IMR-90 (cell line): Measurements from ENCODE around the gene SLC66A3. TPM values are rescaled to one million over a fixed set of nuclear protein-coding genes. Genes with fewer than 3 reads are reported as not detected.

Experiments
- ATAC-seq: fragments of 200-7000 bp; cut with Tn5 transposase; 2 replicates; pipeline ENCODE4 v1.9.1; 2020; ENCODE audit warnings: low read depth, mild to moderate bottlenecking, moderate library complexity
- BruUV-seq: library from RNA; stranded (reverse); fragments of 400-500 nt; replicated peaks from 2 replicates; lab custom pipeline; 2021; lab: Mats Ljungman, UMichigan
- CTCF ChIA-PET: fragments of 300-600 bp; formaldehyde crosslinking; extraction: SDS; loops from one replicate; lab custom pipeline; 2021; ENCODE audit warnings: antibody characterized with exemption; lab: Yijun Ruan, JAX
- POLR2A ChIA-PET: fragments of 300-600 bp; sonication (Branson Sonifier 250); formaldehyde crosslinking; loops from one replicate; lab custom pipeline; 2022; ENCODE audit warnings: antibody characterized with exemption; ENCODE audit not compliant: unreplicated experiment; lab: Charles Lee
- DNase-seq: peaks from one replicate; pipeline ENCODE4 v3.0.0; 2013
- H2AFZ ChIP-seq: replicated peaks from 2 replicates; pipeline ENCODE3; 2013; ENCODE audit warnings: low read length, mild to moderate bottlenecking; ENCODE audit not compliant: poor library complexity
- H2AK5ac ChIP-seq: 2 replicates; pipeline ENCODE4 v1.6.1; 2013; ENCODE audit warnings: low read depth, low read length, inconsistent platforms
- H2AK9ac ChIP-seq: replicated peaks from 2 replicates; pipeline ENCODE3; 2013; ENCODE audit warnings: mild to moderate bottlenecking, low read depth, low read length, moderate library complexity; ENCODE audit not compliant: poor library complexity
- H2BK120ac ChIP-seq: 2 replicates; pipeline ENCODE4 v1.6.1; 2013; ENCODE audit warnings: low read depth, low read length, inconsistent platforms
- H2BK15ac ChIP-seq: 3 replicates; pipeline ENCODE4 v1.6.1; 2013; ENCODE audit warnings: low read depth, low read length, inconsistent platforms
- H2BK20ac ChIP-seq: 2 replicates; pipeline ENCODE4 v1.6.1; 2013; ENCODE audit warnings: low read depth, mild to moderate bottlenecking, inconsistent platforms, low read length, moderate library complexity
- H2BK5ac ChIP-seq: 2 replicates; pipeline ENCODE4 v1.6.1; 2013; ENCODE audit warnings: mild to moderate bottlenecking, low read depth, low read length, inconsistent platforms; ENCODE audit not compliant: poor library complexity, severe bottlenecking
- H3K14ac ChIP-seq: replicated peaks from 2 replicates; pipeline ENCODE4 v1.6.1; 2013; ENCODE audit warnings: low read depth, low read length, inconsistent platforms
- H3K18ac ChIP-seq: 2 replicates; pipeline ENCODE4 v1.6.1; 2013; ENCODE audit warnings: low read depth, low read length, control low read depth
- H3K23ac ChIP-seq: 2 replicates; pipeline ENCODE4 v1.6.1; 2013; ENCODE audit warnings: low read depth, low read length, inconsistent platforms
- H3K27ac ChIP-seq: 2 replicates; pipeline ENCODE4 v1.5.1; 2013; ENCODE audit warnings: mild to moderate bottlenecking, control low read depth, low read length; ENCODE audit not compliant: insufficient read depth
- H3K27me3 ChIP-seq: 2 replicates; pipeline ENCODE4 v1.6.1; 2013; ENCODE audit warnings: low read length; ENCODE audit not compliant: control insufficient read depth, insufficient read depth
- H3K36me3 ChIP-seq: 2 replicates; pipeline ENCODE4 v1.6.1; 2013; ENCODE audit warnings: low read length, mixed read lengths; ENCODE audit not compliant: control insufficient read depth, insufficient read depth
- H3K4ac ChIP-seq: 2 replicates; pipeline ENCODE4 v1.6.1; 2013; ENCODE audit warnings: low read depth, low read length, inconsistent platforms
- H3K4me1 ChIP-seq: 2 replicates; pipeline ENCODE4 v1.6.1; 2013; ENCODE audit warnings: low read length, mixed read lengths; ENCODE audit not compliant: control insufficient read depth, insufficient read depth
- H3K4me2 ChIP-seq: 2 replicates; pipeline ENCODE4 v1.6.1; 2013; ENCODE audit warnings: low read depth, mild to moderate bottlenecking, control low read depth, low read length, moderate library complexity
- H3K4me3 ChIP-seq: 2 replicates; pipeline ENCODE4 v1.5.1; 2013; ENCODE audit warnings: low read depth, mild to moderate bottlenecking, control low read depth, low read length, moderate library complexity; ENCODE audit not compliant: insufficient read depth
- H3K56ac ChIP-seq: 2 replicates; pipeline ENCODE4 v1.6.1; 2013; ENCODE audit warnings: low read length, inconsistent platforms; ENCODE audit not compliant: insufficient read depth; ENCODE audit errors: extremely low read depth
- H3K79me1 ChIP-seq, 2 experiments: 2 replicates each; pipeline ENCODE4 v1.6.1; 2013; ENCODE audit warnings: low read length in 2 of 2, inconsistent platforms in 1 of 2, low read depth in 1 of 2
- H3K9ac ChIP-seq: 2 replicates; pipeline ENCODE4 v1.6.1; 2013; ENCODE audit warnings: low read depth, low read length, control low read depth
- H3K9me1 ChIP-seq: 2 replicates; pipeline ENCODE4 v1.6.1; 2013; ENCODE audit warnings: low read length, inconsistent platforms; ENCODE audit not compliant: insufficient read depth
- H3K9me3 ChIP-seq: 2 replicates; pipeline ENCODE4 v1.6.1; 2013; ENCODE audit warnings: low read length; ENCODE audit not compliant: control insufficient read depth, insufficient read depth
- H4K20me1 ChIP-seq: 2 replicates; pipeline ENCODE4 v1.6.1; 2013; ENCODE audit warnings: low read length, inconsistent platforms; ENCODE audit not compliant: insufficient read depth
- H4K5ac ChIP-seq: 2 replicates; pipeline ENCODE4 v1.6.1; 2013; ENCODE audit warnings: mild to moderate bottlenecking, low read depth, low read length, control low read depth
- H4K8ac ChIP-seq, 2 experiments: 2 replicates each; pipeline ENCODE4 v1.6.1; 2013; ENCODE audit warnings: low read depth in 2 of 2, low read length in 2 of 2, control low read depth in 1 of 2, inconsistent platforms in 1 of 2
- H4K91ac ChIP-seq: 2 replicates; pipeline ENCODE4 v1.6.1; 2013; ENCODE audit warnings: low read depth, low read length, inconsistent platforms; ENCODE audit not compliant: insufficient read depth
- BHLHE40 ChIP-seq: fragments of 150-350 bp; IDR thresholded peaks from 2 replicates; pipeline ENCODE4 v1.6.1; 2016; ENCODE audit warnings: mild to moderate bottlenecking, low read depth, low read length
- CEBPB ChIP-seq: IDR thresholded peaks from 2 replicates; pipeline ENCODE4 v1.6.1; 2012; ENCODE audit warnings: low read depth, low read length, improper control_type of control experiment
- FOS ChIP-seq: fragments of 150-350 bp; IDR thresholded peaks from 2 replicates; pipeline ENCODE4 v1.6.1; 2016; ENCODE audit warnings: low read depth, low read length
- MAFK ChIP-seq: IDR thresholded peaks from 2 replicates; pipeline ENCODE4 v1.6.1; 2012; ENCODE audit warnings: low read depth, low read length, improper control_type of control experiment
- RAD21 ChIP-seq: IDR thresholded peaks from 2 replicates; pipeline ENCODE4 v1.6.1; 2012; ENCODE audit warnings: low read length, improper control_type of control experiment
- RCOR1 ChIP-seq: IDR thresholded peaks from 2 replicates; pipeline ENCODE4 v1.6.1; 2012; ENCODE audit warnings: mild to moderate bottlenecking, low read length, improper control_type of control experiment; ENCODE audit not compliant: insufficient replicate concordance
- USF2 ChIP-seq: fragments of 150-350 bp; IDR thresholded peaks from 2 replicates; pipeline ENCODE4 v1.6.1; 2017; ENCODE audit warnings: mild to moderate bottlenecking, antibody characterized with exemption, low read length, low read depth
- WGBS, 2 experiments: methylation state at CpG; one replicate each; pipeline versions ENCODE4 v1.1.5 to v1.1.7; 2013; ENCODE audit warnings: missing lambda C conversion rate in 2 of 2; ENCODE audit not compliant: insufficient read length in 1 of 2; ENCODE audit errors: extremely low coverage in 2 of 2; 5-methylcytosine and 5-hydroxymethylcytosine counted together
- dilution Hi-C: fragments of 300-500 bp; cut with HindIII; formaldehyde crosslinking; loops from one replicate; pipeline ENCODE4 v1.14.3; 2018; ENCODE audit warnings: low sequenced_read_pairs; ENCODE audit not compliant: unreplicated experiment
- in situ Hi-C: fragments of 300-500 bp; cut with MboI; formaldehyde crosslinking; loops from 3 replicates; pipeline ENCODE4 v1.14.3; 2019; ENCODE audit warnings: low sequenced_read_pairs, inconsistent platforms, mixed read lengths
- intact Hi-C: fragments of 100-400 bp; cut with micrococcal nuclease; formaldehyde crosslinking; loops from 2 replicates; pipeline ENCODE4 v1.10.0; 2022
- polyA plus RNA-seq, 3 experiments: library from polyadenylated mRNA; depleted of rRNA; stranded (reverse); fragments of >200 nt; gene quantifications; 2 replicates each; pipeline ENCODE4 v1.2.3, GENCODE V29; 2012; ENCODE audit warnings: low replicate concordance in 1 of 3
- total RNA-seq: library from RNA; depleted of rRNA; stranded (reverse); fragments of >200 nt; gene quantifications from 2 replicates; pipeline ENCODE4 v1.2.3, GENCODE V29; 2012

The SLC66A3 gene
- total and polyA plus RNA-seq, 2 of the 4 experiments (the other 2 are of a cell fraction): 18.1 to 25.2 TPM

GRCh38 chr2:11203480-11203879, 48.2 kb downstream of the SLC66A3 start:
- no TSS peak for BruUV-seq
- no peak overlapping the region for H2BK20ac ChIP-seq
- no peak overlapping the region for H2BK15ac ChIP-seq
- peaks cover 3% of the 10 kb centered on the region; the same call in 1 of the 2 replicates for H4K20me1 ChIP-seq
- H4K91ac ChIP-seq: no peak overlapping the region
- peak; percentile 87 for ATAC-seq
- POLR2A ChIA-PET: no interaction called here
- H3K9me1 ChIP-seq: no peaks in the 10 kb centered on the region
- H3K14ac ChIP-seq: no peak overlapping the region
- no peak overlapping the region for H3K18ac ChIP-seq
- no peak overlapping the region for H2BK5ac ChIP-seq
- no CpG with 5 or more reads among the region's 3 CpGs for WGBS, 2 experiments
- TF ChIP-seq RAD21 (no peak), MAFK (no peak), USF2 (peak; percentile 76), RCOR1 (no peak), FOS (peak; percentile 31; the same call in 1 of the 2 replicates), CEBPB (peak; percentile 25; the same call in 1 of the 2 replicates), BHLHE40 (peak; percentile 82)
- H3K4me2 ChIP-seq: peak overlapping the region; percentile 16; the same call in 1 of the 2 replicates
- DNase-seq: peak; percentile 69
- H2AK5ac ChIP-seq: no peak overlapping the region
- no peak overlapping the region for H3K23ac ChIP-seq
- no peak overlapping the region for H2AFZ ChIP-seq
- peaks cover 28% of the 10 kb centered on the region for H3K36me3 ChIP-seq
- no peak overlapping the region for H4K5ac ChIP-seq
- dilution Hi-C loops (no loop called here), in situ Hi-C loops (no loop called here), intact Hi-C loops (no loop called here)
- H3K79me1 ChIP-seq: peaks cover 5 to 18% of the 10 kb centered on the region in 2 experiments; a peak in 3 of 4 replicates
- H2AK9ac ChIP-seq: no peak overlapping the region
- CTCF ChIA-PET: interaction anchor here (0.6 to 1.0 kb wide), 2 partner anchors 39 to 71 kb away, joined by 3 read pairs; a partner anchor contains a TSS
- H3K9me3 ChIP-seq: no peaks in the 10 kb centered on the region
- no peak overlapping the region for H4K8ac ChIP-seq
- no peak overlapping the region for H3K4ac ChIP-seq
- H3K27ac ChIP-seq: no peak overlapping the region
- H3K4me3 ChIP-seq: no peak overlapping the region
- H2BK120ac ChIP-seq: no peak overlapping the region
- no peaks in the 10 kb centered on the region for H3K4me1 ChIP-seq
- H3K9ac ChIP-seq: no peak overlapping the region
- no peaks in the 10 kb centered on the region for H3K27me3 ChIP-seq
- H3K56ac ChIP-seq: no peak overlapping the region
